G401.6 (cell line): ENCODE measurements around the gene PDZRN4.
"Not testable (repeated sequence)": the region's sequence is repeated elsewhere in the genome, so short reads cannot be mapped to it uniquely, and the experiment has no call there.

Source experiments
- FAIRE-seq: peaks from 2 replicates; lab custom pipeline; 2012; peaks lifted over from hg19 to GRCh38; lab: Jason Lieb, UNC

Gene PDZRN4

DNA sequence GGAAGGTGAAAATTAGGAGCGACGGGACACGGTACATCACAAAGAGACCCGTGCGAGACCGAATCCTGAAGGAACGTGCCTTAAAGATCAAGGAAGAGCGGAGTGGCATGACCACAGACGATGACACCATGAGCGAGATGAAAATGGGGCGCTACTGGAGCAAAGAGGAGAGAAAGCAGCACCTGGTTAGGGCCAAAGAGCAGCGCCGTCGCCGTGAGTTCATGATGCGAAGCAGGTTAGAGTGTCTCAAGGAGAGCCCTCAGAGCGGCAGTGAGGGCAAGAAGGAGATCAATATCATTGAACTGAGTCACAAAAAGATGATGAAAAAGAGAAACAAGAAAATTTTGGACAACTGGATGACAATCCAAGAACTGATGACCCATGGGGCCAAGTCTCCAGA is 385.3 kb downstream of the PDZRN4 start:
- FAIRE-seq, result no peak

DNA sequence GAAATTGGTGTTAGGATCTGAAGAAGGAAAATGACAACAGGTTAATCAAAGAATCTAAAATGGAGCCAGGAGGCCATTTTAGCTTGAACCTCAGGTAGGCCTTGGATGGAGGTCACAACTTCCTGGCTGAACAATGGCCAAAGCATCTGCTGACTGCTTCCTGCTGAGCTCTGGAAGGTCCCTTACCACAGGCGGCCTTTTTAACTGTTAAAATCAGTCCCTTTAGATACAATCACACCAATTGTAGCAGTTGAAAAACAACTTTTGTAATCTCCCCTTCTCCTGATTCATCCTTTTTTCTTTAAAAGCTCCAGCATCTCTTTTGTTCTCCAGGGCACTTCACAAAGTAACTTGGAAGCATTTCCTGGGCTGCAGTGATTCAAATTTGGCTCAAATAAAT is 388.8 kb downstream of the PDZRN4 start:
- no peak for FAIRE-seq

DNA sequence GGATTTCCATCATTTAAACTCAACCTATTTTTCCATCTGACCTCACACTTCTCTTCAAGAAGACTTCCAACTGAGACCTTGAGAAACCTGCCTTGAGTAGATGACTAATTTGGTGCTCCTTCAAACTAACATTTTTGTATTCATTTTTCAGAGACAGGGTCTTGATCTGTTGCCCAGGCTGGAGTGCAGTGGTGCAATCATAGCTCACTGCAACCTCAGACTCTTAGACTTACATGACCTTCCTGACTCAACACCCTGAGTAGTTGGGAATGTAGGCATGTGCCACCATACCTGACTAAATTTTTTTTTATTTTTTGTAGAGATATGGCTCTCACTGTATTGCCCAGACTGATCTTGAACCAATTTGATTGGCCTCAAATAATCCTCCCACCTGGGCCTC is 389.9 kb downstream of the PDZRN4 start:
- no peak for FAIRE-seq

DNA sequence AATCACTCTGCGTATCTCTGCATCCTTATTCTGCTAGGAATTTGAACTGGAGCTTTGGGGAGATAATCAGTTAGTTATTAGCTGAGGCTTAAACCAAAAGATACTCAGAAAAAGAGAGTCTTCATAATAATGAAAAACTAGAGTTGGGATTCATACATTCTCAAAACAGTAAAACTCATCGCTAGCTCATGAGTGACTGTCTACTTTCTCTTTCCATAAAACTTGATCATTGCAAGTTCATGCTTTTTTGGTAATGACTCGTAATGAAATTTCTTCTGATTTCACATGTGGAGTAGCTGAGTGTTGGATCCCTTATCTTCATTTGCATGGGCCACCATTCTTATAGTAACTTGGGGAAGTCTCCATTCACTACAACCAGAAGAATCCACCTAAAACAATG is 397.7 kb downstream of the PDZRN4 start:
- no peak for FAIRE-seq

DNA sequence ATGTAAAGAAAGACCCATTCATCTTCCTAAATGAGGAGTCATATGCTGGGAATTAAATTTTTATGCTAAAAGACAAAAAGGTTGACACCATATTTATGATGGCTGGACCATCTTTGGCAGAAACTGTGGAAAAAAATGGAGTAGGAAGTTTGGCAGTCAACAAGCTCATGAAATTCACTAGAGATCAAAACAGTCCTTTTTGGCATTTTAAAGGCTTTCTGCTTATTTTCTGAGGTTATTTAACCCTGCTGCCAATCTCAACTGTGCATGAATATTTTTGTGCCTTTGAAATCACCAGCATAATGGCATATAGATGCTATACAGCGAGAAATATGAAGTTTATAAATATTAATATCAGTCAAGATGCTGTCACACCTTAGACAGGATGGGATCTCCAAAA is 399.5 kb downstream of the PDZRN4 start:
- FAIRE-seq, result no peak

DNA sequence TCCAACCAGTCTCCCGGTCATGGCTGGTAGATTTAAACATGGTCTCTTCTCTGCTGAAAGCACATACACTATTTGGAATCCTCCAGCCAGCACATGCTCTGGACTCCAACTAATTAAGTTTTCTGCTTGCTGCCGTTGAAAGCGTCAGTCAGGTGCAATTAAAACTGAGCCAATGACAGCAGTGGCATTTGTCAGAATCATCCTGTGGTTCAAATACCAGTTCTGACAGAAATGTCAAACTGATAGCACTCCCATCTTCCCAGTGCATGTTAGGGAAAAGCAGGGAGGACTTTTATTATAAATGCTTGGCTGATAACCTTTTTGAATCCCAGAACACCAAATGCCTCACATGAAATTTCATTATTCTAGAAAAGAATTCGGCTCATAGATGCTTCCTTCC is 401.8 kb downstream of the PDZRN4 start:
- no peak for FAIRE-seq

DNA sequence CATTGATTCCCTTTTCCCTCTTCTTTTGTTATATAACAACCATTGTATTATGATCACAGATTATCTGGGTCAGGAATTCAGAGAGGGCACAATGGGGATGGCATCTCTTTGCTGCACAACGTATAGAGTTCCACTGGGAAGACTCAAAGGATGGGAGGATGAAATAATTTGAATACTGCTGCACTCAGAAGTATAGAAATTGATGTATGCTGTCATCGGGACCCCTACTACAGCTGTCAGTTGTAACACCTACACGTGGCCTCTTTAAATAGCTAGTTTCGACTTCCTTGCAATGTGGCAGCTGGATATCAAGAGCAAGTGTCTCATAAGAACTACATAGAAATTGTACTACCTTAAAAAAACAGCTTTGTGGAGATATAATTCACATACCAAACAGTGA is 408.1 kb downstream of the PDZRN4 start:
- no peak for FAIRE-seq

DNA sequence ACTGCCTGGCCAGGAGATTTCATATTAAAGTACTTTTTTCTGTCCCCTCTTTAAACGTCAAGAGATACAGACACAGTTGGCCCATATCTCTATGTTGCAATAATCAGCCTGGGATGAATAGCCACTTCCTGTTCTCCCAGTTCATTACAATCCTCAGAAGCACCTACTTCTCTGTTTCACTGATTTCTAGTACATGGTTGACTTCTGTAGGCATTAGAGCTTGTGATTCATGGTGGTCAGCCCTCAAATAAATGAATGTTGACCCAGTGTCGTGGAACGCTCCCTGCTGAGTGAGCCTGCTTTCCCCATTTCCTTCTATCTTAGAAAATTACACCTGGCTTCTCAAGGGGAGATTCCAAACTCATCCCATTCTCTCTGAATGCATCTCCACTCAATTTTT is 416.7 kb downstream of the PDZRN4 start:
- no peak for FAIRE-seq

DNA sequence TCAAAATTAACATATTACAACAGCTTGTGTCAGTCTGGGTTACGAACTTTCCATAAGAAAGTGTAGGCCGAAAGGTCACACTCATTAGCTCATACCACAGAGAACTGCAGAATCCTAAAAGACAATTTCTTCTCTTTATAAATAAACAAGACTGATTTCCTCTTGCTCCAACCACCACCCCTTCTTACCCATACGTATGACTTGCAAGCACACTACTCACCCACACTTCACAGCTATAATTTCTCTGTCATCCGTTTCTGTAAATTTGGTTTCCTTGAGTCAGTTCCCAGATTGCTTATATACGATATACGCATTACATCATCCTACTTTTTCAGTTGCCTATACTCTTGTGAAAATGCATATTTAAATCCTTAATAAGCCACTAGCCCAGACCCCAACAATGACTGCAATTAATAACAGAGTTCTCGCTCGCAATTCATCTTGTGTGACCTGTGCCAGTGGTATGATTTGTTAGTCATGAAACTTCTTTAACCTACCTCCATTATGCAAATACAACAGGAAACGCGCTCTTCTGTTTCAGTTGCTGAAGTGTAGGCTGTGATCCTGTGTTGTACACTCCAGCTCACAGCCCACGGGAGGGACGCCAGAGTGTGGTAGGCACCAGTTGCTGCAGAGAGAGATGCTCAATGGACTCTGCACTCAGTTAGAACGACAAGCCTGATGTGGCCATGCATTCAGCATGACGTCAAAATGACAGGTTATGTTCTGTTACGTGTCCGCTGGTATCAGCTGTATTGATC is 417.6 kb downstream of the PDZRN4 start:
- no peak for FAIRE-seq

DNA sequence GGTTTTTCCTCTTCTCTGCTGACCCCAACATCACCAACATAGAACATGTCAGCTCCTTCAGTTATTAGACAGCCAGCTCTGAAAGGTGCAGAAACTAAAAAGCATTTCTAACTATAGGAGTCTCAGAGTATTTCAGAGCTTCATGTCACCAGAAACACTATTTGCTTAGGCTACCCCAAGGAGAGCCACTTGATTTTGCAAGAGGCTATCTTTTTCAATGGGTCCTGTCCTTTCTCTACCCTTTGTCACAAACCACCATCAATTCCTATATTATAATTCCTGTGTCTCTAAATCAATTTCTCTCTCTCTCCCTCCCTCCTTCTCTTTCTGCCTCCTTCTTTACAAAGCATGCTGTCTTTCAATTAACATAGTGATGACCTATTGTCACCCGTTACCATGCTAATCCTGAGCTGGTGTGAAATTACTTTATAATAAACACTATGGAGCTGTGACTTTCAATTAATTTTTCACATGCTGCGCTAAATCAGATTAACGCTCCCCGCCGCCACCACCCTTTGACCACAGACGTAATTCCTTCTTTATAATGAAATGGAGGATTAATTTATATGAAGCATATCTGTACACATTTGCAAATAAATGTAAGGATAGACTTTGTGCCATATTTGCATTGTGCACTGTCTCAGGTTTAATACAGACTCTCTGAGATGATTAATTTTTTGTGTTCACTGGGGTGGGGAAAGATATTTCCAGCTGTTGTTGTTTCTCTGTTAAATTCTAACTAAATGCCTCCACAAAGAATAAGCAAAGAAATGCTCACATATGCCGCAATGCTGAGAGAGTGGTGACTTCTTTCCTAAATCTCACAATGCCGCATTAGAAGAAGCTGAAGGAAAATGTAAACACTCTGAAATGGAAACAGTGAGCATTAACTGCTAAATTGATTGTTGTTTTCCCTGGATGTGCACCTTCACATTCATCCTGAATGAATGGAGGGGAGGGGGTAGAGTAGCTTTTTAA is 418.6 kb downstream of the PDZRN4 start:
- FAIRE-seq, result no peak

DNA sequence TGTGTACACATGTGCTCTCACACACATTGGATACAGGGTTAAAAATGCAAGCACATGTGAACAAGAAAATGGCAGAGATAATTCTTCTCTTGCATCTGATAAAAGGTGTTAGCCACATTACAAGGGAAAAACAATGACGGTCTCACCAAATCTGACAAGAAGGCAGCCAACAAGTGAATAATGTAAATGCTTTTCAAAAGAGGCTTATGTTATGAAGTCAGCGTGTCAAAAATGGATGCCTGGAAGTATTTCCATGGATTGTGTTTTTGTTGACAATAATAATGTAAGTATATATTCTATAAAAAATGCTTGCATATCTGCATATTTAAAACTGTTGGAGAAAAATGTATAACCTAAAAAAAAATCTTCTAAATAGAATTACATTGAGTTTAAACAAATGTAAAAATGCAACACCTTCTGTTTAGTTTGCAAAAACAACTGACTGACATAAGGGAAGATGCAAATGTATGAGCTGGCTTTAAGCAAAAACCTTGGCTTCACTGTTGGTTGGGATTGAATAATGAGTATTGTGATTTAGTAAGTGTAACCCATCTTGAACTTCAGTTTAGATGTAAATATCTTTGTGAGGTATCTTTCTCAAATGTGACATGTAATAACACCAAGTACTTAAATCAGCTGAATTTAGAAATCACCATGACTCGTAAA is 424.9 kb downstream of the PDZRN4 start:
- FAIRE-seq, result no peak

DNA sequence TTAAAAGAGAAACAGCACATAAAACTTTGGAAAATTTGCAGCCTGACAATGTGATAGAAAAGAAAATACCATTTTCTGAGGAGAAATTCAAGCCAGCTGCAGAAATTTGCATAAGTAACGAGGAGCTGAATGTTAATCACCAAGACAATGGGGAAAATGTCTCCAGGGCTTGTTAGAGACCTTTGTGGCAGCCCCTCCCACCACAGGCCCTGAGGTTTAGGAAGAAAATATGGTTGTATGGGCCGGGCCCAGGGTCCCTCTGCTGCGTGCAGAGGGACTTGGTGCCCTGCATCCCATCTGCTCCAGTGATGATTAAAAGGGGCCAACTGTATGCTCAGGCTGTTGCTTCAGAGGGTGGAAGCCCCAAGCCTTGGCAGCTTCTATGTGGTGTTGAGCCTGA is 427.1 kb downstream of the PDZRN4 start:
- FAIRE-seq, result not testable (repeated sequence)

DNA sequence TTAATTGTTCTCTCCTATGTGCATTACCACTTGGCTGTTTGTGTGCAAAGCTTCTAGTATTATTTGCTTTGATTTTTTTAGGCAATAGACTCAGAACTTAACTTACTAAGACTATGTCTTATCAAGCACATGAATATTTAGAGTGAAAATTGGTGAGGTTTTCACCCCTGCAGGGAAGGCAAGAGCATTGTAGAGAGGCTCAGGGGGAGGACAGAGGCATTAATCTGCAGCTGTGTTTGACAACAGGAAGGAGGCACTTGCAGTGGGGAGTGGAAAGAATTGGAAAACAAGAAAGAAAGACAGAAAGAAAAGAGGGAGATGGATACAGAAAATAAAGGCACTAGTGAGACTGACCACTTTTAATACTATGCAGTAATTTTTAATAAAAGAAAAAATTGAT is 431.6 kb downstream of the PDZRN4 start:
- no peak for FAIRE-seq

DNA sequence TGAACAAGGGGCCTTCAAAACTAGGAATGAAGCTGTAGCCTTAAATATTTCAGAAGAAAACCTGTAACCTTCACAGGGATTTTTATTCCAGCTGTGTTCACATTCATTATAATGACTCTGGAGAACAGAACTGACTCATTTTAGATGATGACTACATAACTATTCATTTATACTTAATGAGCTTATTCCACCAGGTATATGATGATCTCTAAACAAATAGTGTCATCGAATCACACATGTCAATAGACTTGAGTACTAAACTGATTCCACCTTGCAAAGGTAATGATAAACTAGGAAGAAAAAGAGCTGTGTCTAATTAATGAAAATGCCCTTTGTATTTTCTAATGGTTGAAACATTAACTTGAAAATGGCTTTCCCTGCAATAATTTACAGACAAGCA is 433.2 kb downstream of the PDZRN4 start:
- FAIRE-seq, result no peak
